Bladder microvascular endothelial cell (primary cell): ENCODE data around the gene CLEC19A. TPM values are rescaled to one million over a fixed set of nuclear protein-coding genes. Genes with fewer than 3 reads are reported as not detected.

ENCODE experiments used
- total RNA-seq: library from RNA; depleted of rRNA; stranded (reverse); fragments of >200 nt; gene quantifications from 2 replicates; pipeline ENCODE4 v1.2.3, GENCODE V29; 2014

Gene CLEC19A
- not detected in 2 replicates for total RNA-seq

DNA sequence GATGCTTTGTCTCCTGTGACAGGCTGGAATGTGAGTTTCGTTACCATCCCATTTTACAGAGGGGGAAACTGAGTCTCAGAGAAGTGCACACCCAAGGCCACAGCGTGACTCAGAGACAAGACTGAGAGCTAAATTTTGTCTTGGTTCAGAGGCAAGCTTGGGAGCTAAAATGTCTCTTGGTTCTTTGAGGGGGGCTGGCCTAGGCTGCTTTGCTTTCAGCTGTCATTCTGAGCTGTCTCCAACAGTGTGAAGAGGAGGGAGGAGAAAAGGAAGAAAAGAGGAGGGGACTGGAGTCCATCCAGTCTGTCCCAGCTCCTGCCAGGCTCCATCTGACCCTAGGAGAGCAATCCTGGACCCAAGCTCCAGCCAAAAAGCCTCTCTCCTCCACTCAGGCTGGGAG is at the start of gene CLEC19A:
TSS of gene CLEC19A (plus strand) at position 301 of the 400 bp plus-strand sequence. CDS start 121 bp downstream, outside the sequence.

Other genes with a start within 250 kb of the CLEC19A start
- gene COQ7, start 218.1 kb upstream of the CLEC19A start, total RNA-seq: 16.5 and 28.1 TPM in 2 replicates
- gene ITPRIPL2, start 171.8 kb upstream of the CLEC19A start, total RNA-seq: 21.0 and 32.5 TPM in 2 replicates
- gene SYT17, start 117.5 kb upstream of the CLEC19A start, total RNA-seq: 1.4 and 1.5 TPM in 2 replicates
- gene TMC5, start 132.2 kb downstream of the CLEC19A start, total RNA-seq: not detected in 2 replicates
- gene GDE1, start 236.4 kb downstream of the CLEC19A start, total RNA-seq: 34.0 and 36.7 TPM in 2 replicates
- 6.0 and 11.3 TPM in 2 replicates for gene CCP110, start 238.2 kb downstream of the CLEC19A start, total RNA-seq